BE2C (cell line): Measurements from ENCODE around the gene ACSS3.
"Not testable (repeated sequence)": the region's sequence is repeated elsewhere in the genome, so short reads cannot be mapped to it uniquely, and the experiment has no call there.

Source experiments
- DNase-seq: peaks from one replicate; pipeline ENCODE4 v3.0.0-alpha.2; 2020
- H3K27me3 ChIP-seq: fragments of 250-450 bp; sonication (Bioruptor Pico); 2 replicates; pipeline ENCODE4 v1.5.1; 2020; ENCODE audit warnings: mild to moderate bottlenecking
- H3K36me3 ChIP-seq: fragments of 250-450 bp; sonication (Bioruptor Pico); 2 replicates; pipeline ENCODE4 v1.5.1; 2020; ENCODE audit warnings: mild to moderate bottlenecking
- H3K4me1 ChIP-seq: fragments of 250-450 bp; sonication (Bioruptor Pico); 2 replicates; pipeline ENCODE4 v1.5.1; 2020
- H3K4me3 ChIP-seq: 2 replicates; pipeline ENCODE4 v1.5.1; 2011; ENCODE audit warnings: low read depth, low read length
- H3K9me3 ChIP-seq: fragments of 250-450 bp; sonication (Bioruptor Pico); 2 replicates; pipeline ENCODE4 v1.5.1; 2020
- CTCF ChIP-seq: IDR thresholded peaks from 2 replicates; pipeline ENCODE4 v1.5.1; 2012; ENCODE audit warnings: mild to moderate bottlenecking, low read depth, low read length

Gene ACSS3

GRCh38 chr12:81089412-81089811, 11.5 kb downstream of the ACSS3 start:
- TF ChIP-seq CTCF, result no peak
- H3K9me3 ChIP-seq, result no peaks in the 10 kb centered on the region
- no peaks in the 10 kb centered on the region for H3K36me3 ChIP-seq
- no peaks in the 10 kb centered on the region for H3K27me3 ChIP-seq
- H3K4me3 ChIP-seq, result no peak overlapping the region
- H3K4me1 ChIP-seq, result no peaks in the 10 kb centered on the region
- DNase-seq, result no peak

GRCh38 chr12:81092053-81092452, 14.2 kb downstream of the ACSS3 start:
- Histone ChIP-seq H3K9me3 (no peaks in the 10 kb centered on the region), H3K27me3 (no peaks in the 10 kb centered on the region), H3K36me3 (no peaks in the 10 kb centered on the region), H3K4me1 (peaks cover 3% of the 10 kb centered on the region), H3K4me3 (no peak overlapping the region)
- no peak for DNase-seq
- TF ChIP-seq CTCF, result no peak

GRCh38 chr12:81094718-81095360, 17.0 kb downstream of the ACSS3 start:
- Histone ChIP-seq H3K4me1 (peaks cover 3% of the 10 kb centered on the region), H3K36me3 (no peaks in the 10 kb centered on the region), H3K9me3 (no peaks in the 10 kb centered on the region), H3K4me3 (no peak overlapping the region), H3K27me3 (no peaks in the 10 kb centered on the region)
- no peak for TF ChIP-seq CTCF
- peak; percentile 62 for DNase-seq

- no peak for TF ChIP-seq CTCF
- H3K36me3 ChIP-seq, result no peaks in the 10 kb centered on the region
- H3K9me3 ChIP-seq, result no peaks in the 10 kb centered on the region
These were observed 17.8 kb downstream of the ACSS3 start for GRCh38 chr12:81095501-81096232.

GRCh38 chr12:81105687-81106086, 27.8 kb downstream of the ACSS3 start:
- Histone ChIP-seq H3K4me3 (no peak overlapping the region), H3K36me3 (no peaks in the 10 kb centered on the region), H3K4me1 (no peaks in the 10 kb centered on the region; the same call in 1 of the 2 replicates), H3K27me3 (no peaks in the 10 kb centered on the region), H3K9me3 (no peaks in the 10 kb centered on the region)
- TF ChIP-seq CTCF, result no peak
- no peak for DNase-seq

More at GRCh38 chr12:81095501-81096232, 17.8 kb downstream of the ACSS3 start:
- no peak for DNase-seq
- Histone ChIP-seq H3K4me3 (no peak overlapping the region), H3K4me1 (peaks cover 3% of the 10 kb centered on the region), H3K27me3 (no peaks in the 10 kb centered on the region)

GRCh38 chr12:81114226-81114625, 36.3 kb downstream of the ACSS3 start:
- Histone ChIP-seq H3K4me1 (peaks cover 7% of the 10 kb centered on the region; the same call in 1 of the 2 replicates), H3K36me3 (no peaks in the 10 kb centered on the region), H3K27me3 (no peaks in the 10 kb centered on the region), H3K9me3 (no peaks in the 10 kb centered on the region), H3K4me3 (no peak overlapping the region)
- DNase-seq, result no peak
- no peak for TF ChIP-seq CTCF

GRCh38 chr12:81119069-81119468, 41.2 kb downstream of the ACSS3 start:
- not testable (repeated sequence) for H3K9me3 ChIP-seq, H3K27me3 ChIP-seq, H3K4me1 ChIP-seq, H3K4me3 ChIP-seq, DNase-seq, H3K36me3 ChIP-seq
